GM12872 (cell line): ENCODE results near the gene DLG2.

Experiments used
- TF ChIP-seq, protein P1 (sequence below): IDR thresholded peaks from 3 replicates; pipeline ENCODE4 v1.5.1; 2011; ENCODE audit warnings: low read depth, mild to moderate bottlenecking, low read length, moderate library complexity; ENCODE audit not compliant: insufficient read depth

DLG2 gene

DNA sequence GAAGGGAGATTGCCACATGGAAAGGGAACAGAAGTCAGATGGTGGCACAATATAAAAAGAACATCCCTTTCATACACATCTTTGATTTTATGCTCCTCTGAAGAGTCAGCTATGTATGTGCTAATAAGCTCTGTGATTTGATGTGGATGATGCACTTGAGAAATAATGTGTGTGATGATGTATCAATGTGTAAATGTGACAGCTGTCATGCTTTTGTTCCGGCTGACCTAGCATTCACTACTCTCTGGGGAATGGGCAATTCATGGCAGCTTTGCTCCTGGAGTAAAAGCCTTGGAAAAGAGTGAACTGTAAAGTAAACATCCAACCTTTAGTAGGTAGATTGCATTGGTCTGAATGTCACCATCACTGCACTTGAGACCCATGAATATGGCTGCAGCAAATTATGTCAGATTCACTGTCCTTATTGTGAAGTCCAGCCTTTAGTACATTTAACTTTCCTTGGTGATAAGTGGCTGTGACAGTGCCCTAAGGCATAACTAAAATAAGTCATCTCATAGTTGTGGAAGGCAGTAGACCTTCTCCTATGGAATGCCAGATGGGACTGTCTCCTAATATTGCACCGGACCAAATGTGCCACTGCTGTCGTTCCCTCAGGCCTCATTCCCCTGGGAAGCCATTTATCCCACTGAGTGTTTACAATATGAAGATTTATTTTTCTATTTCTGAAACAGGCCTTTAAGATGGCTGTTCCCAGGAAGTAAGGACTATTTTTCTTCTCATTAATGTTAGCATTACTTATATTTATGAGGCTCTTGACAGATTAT, 2162.8 kb downstream of the DLG2 start:
- TF ChIP-seq, protein P1, sequence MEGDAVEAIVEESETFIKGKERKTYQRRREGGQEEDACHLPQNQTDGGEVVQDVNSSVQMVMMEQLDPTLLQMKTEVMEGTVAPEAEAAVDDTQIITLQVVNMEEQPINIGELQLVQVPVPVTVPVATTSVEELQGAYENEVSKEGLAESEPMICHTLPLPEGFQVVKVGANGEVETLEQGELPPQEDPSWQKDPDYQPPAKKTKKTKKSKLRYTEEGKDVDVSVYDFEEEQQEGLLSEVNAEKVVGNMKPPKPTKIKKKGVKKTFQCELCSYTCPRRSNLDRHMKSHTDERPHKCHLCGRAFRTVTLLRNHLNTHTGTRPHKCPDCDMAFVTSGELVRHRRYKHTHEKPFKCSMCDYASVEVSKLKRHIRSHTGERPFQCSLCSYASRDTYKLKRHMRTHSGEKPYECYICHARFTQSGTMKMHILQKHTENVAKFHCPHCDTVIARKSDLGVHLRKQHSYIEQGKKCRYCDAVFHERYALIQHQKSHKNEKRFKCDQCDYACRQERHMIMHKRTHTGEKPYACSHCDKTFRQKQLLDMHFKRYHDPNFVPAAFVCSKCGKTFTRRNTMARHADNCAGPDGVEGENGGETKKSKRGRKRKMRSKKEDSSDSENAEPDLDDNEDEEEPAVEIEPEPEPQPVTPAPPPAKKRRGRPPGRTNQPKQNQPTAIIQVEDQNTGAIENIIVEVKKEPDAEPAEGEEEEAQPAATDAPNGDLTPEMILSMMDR = no peak

DNA sequence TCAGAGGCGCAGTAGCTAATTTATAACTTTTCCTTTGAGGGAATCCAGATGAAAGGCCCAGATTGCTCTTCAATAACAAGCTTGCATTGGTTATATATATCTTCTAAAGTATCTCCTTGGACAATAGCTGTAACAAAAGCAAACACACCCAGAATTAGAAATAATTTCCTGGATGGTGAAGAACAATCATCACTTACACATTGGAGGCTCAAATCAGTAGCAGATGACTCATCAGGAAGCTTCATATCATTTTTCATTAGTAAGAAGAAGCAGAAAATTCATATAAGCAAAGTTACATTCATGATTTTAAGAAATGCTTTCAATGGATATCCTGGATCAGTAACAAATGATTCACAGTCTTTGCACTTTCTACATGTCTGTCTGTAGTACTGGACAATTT, 2167.3 kb downstream of the DLG2 start:
- TF ChIP-seq, protein P1 = no peak

DNA sequence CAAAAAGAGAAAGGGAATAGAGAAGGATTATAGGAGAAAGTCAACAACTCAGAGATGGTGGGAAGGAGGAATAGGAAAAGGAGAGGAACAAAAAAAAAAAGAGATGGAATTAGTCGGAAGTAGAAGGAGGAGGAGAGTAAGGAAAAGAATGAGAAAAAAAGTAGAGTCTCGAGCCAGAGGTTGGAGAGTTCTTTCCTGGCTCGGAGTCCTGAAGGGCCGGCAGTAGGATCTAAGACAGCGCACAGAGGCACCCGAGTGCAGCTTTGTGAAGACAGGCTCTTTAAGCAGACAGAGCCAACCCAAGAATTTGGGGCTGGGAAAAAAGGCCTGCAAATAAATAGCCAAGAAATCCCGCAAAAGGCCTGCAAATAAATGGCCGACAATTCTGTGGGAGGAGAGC, 2170.6 kb downstream of the DLG2 start:
- TF ChIP-seq, protein P1 = no peak

DNA sequence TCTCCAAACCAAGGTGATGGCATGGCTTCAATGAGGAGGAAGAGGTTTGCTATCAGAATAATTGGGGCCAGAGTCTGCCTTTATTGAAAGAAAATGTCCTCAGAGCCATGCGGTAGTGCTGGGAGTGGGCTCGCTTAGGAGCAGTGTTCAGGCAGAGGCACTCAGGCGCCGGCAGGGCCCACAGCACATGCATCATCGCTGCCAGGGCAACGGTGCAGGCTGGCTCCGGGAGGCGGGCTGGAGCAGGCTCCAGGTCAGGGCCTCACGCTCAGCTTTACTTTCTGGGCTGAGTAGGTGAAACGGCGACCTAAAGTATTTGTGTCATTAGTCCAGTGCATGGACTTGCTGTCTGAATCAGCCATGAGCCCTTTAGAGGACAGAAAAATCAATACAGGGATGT, 2171.1 kb downstream of the DLG2 start:
- TF ChIP-seq, protein P1 = no peak

DNA sequence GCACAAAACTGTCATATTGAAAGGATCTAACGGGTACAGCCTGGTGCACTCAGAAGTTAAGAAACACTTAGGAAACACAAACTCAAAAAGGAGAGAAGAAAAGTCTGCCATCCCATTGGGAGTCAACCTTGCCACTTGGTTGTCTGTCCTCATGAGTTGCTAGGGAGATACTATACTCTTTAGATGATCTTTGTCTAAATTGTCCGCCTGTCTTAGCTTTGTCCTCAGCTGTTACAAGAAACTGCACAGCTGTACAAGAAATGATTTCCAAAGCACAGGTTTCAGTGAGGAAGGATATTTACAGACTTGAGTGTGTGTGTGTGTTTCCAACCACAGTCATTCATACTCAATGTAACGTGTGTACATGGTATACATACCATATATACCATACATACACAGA, 2171.8 kb downstream of the DLG2 start:
- TF ChIP-seq, protein P1 = no peak

DNA sequence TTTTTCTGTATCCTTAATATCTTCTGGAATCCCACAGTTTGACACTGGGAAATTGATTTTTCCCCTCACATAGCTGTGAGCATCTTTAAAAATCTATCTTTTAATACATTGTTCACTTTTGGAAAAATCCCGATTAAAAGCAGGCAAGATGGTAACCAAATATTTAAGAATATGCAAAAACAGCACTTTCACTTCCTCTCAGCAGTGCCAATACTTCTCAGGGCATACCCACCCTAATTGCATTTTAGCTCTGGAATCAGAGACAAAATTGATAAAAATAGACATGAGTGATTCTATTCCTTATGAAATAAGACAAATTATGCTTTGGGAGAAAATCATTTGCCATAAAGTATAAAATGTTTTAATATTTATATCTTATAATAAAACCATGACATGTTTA, 2172.5 kb downstream of the DLG2 start:
- TF ChIP-seq, protein P1 = no peak

DNA sequence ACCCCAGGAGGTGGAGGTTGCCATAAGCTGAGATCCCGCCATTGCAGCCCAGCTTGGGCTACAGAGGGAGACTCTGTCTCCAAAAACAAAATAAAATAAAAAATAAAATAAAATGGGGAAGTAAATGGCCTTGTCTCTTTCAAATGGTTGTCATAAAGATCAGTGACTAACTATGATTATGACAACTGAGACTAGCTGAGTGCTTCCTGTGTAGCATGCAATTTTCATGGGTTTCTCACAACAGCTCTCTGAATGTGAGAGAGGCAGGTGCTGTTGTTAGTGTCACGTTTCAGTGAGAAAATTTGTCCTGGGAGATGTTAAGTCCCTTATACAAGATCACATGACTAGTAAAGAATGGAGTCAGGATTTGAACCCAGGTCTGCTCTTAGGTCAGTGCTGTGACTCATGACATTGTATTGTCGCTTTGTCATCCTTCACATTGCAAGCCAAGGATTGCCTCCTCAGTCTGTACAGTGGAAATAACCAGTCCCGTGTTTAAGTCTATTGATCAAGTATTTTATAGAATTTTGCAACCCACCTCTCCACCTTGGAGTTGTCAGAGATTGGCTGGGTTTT, 2177.7 kb downstream of the DLG2 start:
- TF ChIP-seq, protein P1 = no peak
